ENCODE results near the gene SMC1B.

GRCh38 chr22:45451972-45452371 is 38.6 kb upstream of the SMC1B start:
- no peak for TF ChIP-seq CHD2 (IDR thresholded peaks at IDR 0.05; ENCODE audit: low read depth, low read length)
- no peak for TF ChIP-seq SP1 (CRISPR knock-in tag; IDR thresholded peaks at IDR 0.05)
- no peak for TF ChIP-seq EZH2 (IDR thresholded peaks at IDR 0.05; ENCODE audit: borderline replicate concordance, low read depth, low read length)
- TF ChIP-seq HMGXB4 (CRISPR knock-in tag; IDR thresholded peaks at IDR 0.05) = no peak
- TF ChIP-seq CEBPB (tag; IDR thresholded peaks at IDR 0.05) = no peak
- TF ChIP-seq BMI1 (IDR thresholded peaks at IDR 0.05; ENCODE audit: low read length) = no peak
- no peak for TF ChIP-seq CTCF (IDR thresholded peaks at IDR 0.05 in 2 of 3, conservative IDR thresholded peaks at IDR 0.05 in 1 of 3; ENCODE audit: insufficient read depth in 2 of 3, low read depth in 1 of 3, low read length in 3 of 3)
- TF ChIP-seq ZKSCAN1 (IDR thresholded peaks at IDR 0.05; ENCODE audit: low read depth, low read length) = no peak
- no peak for TF ChIP-seq NFIC (IDR thresholded peaks at IDR 0.05)
- TF ChIP-seq ATF6 (CRISPR knock-in tag; IDR thresholded peaks at IDR 0.05) = no peak

All from K562 (cell line).